Loucy (cell line): ENCODE measurements around the gene RASD1.

Experiments
- EZH2phosphoT487 ChIP-seq: fragments of 200-600 bp; IDR thresholded peaks from 2 replicates; pipeline ENCODE4 v1.6.1; 2018; ENCODE audit warnings: antibody characterized with exemption, mild to moderate bottlenecking, moderate library complexity, borderline replicate concordance
- TF ChIP-seq, protein P1 (sequence below): fragments of 200-600 bp; sonication (generic); conservative IDR thresholded peaks from 2 replicates; pipeline ENCODE4 v1.5.1; 2014; ENCODE audit warnings: mild to moderate bottlenecking, antibody characterized with exemption, low read length

DNA sequence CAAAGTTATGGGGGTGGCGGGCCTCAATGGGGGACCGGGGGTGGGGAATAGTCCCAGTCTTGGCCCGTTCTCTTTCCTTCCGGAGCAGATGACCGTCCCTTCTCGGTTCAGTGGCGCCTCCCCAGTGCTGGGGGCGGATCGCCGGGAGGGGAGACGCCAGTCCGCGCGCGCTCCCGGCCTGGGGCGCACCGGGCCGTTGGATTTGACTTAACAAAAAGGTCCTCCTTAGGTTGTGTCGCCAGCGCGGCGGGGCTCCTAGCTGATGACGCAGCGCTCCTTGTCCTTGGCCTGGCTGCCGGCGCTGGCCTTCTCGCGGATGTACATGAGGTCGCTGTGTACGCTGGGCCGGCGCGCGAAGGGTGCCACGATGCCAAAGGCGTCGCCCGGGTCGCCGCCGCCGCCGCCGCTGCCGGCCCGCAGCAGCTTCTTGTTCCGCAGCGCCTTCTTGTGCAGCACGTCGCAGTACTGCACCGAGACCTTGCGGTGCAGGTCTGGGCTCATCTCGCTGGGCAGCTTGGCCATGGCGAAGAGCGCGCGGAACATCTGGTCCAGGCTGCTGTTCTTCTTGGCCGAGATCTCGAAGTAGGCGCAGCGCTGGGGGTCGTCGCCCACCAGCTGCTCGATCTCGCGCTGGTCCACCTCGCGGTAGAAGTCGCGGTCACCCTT, 1.2 kb downstream of the RASD1 start:
- TF ChIP-seq, protein P1, sequence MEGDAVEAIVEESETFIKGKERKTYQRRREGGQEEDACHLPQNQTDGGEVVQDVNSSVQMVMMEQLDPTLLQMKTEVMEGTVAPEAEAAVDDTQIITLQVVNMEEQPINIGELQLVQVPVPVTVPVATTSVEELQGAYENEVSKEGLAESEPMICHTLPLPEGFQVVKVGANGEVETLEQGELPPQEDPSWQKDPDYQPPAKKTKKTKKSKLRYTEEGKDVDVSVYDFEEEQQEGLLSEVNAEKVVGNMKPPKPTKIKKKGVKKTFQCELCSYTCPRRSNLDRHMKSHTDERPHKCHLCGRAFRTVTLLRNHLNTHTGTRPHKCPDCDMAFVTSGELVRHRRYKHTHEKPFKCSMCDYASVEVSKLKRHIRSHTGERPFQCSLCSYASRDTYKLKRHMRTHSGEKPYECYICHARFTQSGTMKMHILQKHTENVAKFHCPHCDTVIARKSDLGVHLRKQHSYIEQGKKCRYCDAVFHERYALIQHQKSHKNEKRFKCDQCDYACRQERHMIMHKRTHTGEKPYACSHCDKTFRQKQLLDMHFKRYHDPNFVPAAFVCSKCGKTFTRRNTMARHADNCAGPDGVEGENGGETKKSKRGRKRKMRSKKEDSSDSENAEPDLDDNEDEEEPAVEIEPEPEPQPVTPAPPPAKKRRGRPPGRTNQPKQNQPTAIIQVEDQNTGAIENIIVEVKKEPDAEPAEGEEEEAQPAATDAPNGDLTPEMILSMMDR: no peak
- TF ChIP-seq EZH2phosphoT487: no peak
